ENCODE results near the gene ZBTB24. TPM values are rescaled to one million over a fixed set of nuclear protein-coding genes. Genes with fewer than 3 reads are reported as not detected.

The ZBTB24 gene
- total RNA-seq, 2 donors from 2014 or later = 3.7 to 4.5 TPM

GRCh38 chr6:109507490-109508072, 24.6 kb upstream of the ZBTB24 start:
- H3K9me3 ChIP-seq = no peaks in the 10 kb centered on the region
- TF ChIP-seq CTCF (IDR thresholded peaks at IDR 0.05) = no peak
- H3K4me3 ChIP-seq = no peak overlapping the region
- DNase-seq (ENCODE audit: low spot score) = no peak
- H3K27me3 ChIP-seq = no peaks in the 10 kb centered on the region
- H3K4me1 ChIP-seq = no peaks in the 10 kb centered on the region
- no peak overlapping the region for H3K27ac ChIP-seq
- no peaks in the 10 kb centered on the region for H3K36me3 ChIP-seq

- H3K36me3 ChIP-seq = no peaks in the 10 kb centered on the region
- H3K9me3 ChIP-seq = no peaks in the 10 kb centered on the region
- no peak for DNase-seq (ENCODE audit: low spot score)
- no peak overlapping the region for H3K27ac ChIP-seq
- no peaks in the 10 kb centered on the region for H3K27me3 ChIP-seq
- no peak for TF ChIP-seq CTCF (IDR thresholded peaks at IDR 0.05)
- H3K4me3 ChIP-seq = no peak overlapping the region
- no peaks in the 10 kb centered on the region for H3K4me1 ChIP-seq
Observed at GRCh38 chr6:109506841-109507240, 23.8 kb upstream of the ZBTB24 start.

GRCh38 chr6:109506314-109506713, 23.3 kb upstream of the ZBTB24 start:
- Histone ChIP-seq H3K4me3 (no peak overlapping the region), H3K27ac (no peak overlapping the region), H3K9me3 (no peaks in the 10 kb centered on the region), H3K36me3 (no peaks in the 10 kb centered on the region), H3K27me3 (no peaks in the 10 kb centered on the region), H3K4me1 (no peaks in the 10 kb centered on the region)
- no peak for TF ChIP-seq CTCF (IDR thresholded peaks at IDR 0.05)
- no peak for DNase-seq (ENCODE audit: low spot score)

- no peak for TF ChIP-seq CTCF (IDR thresholded peaks at IDR 0.05)
- H3K27me3 ChIP-seq = no peaks in the 10 kb centered on the region
- no peaks in the 10 kb centered on the region for H3K36me3 ChIP-seq
- H3K4me1 ChIP-seq = no peaks in the 10 kb centered on the region
- no peaks in the 10 kb centered on the region for H3K9me3 ChIP-seq
- H3K4me3 ChIP-seq = no peak overlapping the region
- H3K27ac ChIP-seq = no peak overlapping the region
- no peak for DNase-seq (ENCODE audit: low spot score)
Observed at GRCh38 chr6:109503327-109504224, 20.6 kb upstream of the ZBTB24 start.

- H3K4me3 ChIP-seq = no peak overlapping the region
- H3K9me3 ChIP-seq = no peaks in the 10 kb centered on the region
- no peaks in the 10 kb centered on the region for H3K36me3 ChIP-seq
- H3K27me3 ChIP-seq = no peaks in the 10 kb centered on the region
- H3K27ac ChIP-seq = no peak overlapping the region
- no peaks in the 10 kb centered on the region for H3K4me1 ChIP-seq
- no peak for DNase-seq (ENCODE audit: low spot score)
- no peak for TF ChIP-seq CTCF (IDR thresholded peaks at IDR 0.05)
Observed at GRCh38 chr6:109498936-109499335, 15.9 kb upstream of the ZBTB24 start.
